B cell (primary cell): ENCODE results near the gene BCL2L11. TPM values are rescaled to one million over a fixed set of nuclear protein-coding genes. Genes with fewer than 3 reads are reported as not detected.
A peak's percentile ranks its signal among the peaks of the same experiment; 100 is the strongest.

Source experiments
- ATAC-seq: fragments of 200-7000 bp; cut with Tn5 transposase; one replicate; pipeline ENCODE4 v1.10.0; 2021; ENCODE audit warnings: low read depth, mild to moderate bottlenecking, moderate number of reproducible peaks, moderate library complexity
- CTCF ChIA-PET: fragments of 350-600 bp; sonication (Branson Sonifier 250); formaldehyde crosslinking; loops from one replicate; lab custom pipeline; 2021; ENCODE audit warnings: antibody characterized with exemption, inconsistent platforms; lab: Charles Lee
- POLR2A ChIA-PET: fragments of 350-600 bp; sonication (Branson Sonifier 250); formaldehyde crosslinking; loops from one replicate; lab custom pipeline; 2021; ENCODE audit warnings: antibody characterized with exemption; lab: Charles Lee
- DNase-seq: peaks from one replicate; pipeline ENCODE4 v3.0.0; 2013
- H2AFZ ChIP-seq: 2 replicates; pipeline ENCODE4 v1.6.1; 2012; ENCODE audit warnings: mild to moderate bottlenecking, low read depth, low read length; ENCODE audit not compliant: insufficient read depth, poor library complexity, severe bottlenecking
- H3K27ac ChIP-seq, 2 donors: 1 replicate in 1 of 2; 2 replicates in 1 of 2; pipeline ENCODE4 v1.5.1; 2012 to 2013; ENCODE audit warnings: low read length in 2 of 2, mild to moderate bottlenecking in 2 of 2, moderate library complexity in 1 of 2
- H3K27me3 ChIP-seq, 4 experiments: fragments of 200-600 bp in 1 of 4; sonication (generic) in 1 of 4; replicated peaks in 1 of 4; 1 replicate in 2 of 4; 2 replicates in 2 of 4; pipeline versions ENCODE4 v1.6.1 to v1.7.0; 2013 to 2016; ENCODE audit warnings: low read length in 3 of 4, mild to moderate bottlenecking in 2 of 4, mixed read lengths in 1 of 4, moderate library complexity in 1 of 4; ENCODE audit not compliant: insufficient read depth in 4 of 4, control insufficient read depth in 3 of 4; ENCODE audit errors: control extremely low read depth in 1 of 4
- H3K36me3 ChIP-seq, 2 experiments: replicated peaks in 1 of 2; 1 replicate in 1 of 2; 2 replicates in 1 of 2; pipeline versions ENCODE4 v1.6.1 to v1.7.1; 2013; ENCODE audit warnings: low read length in 1 of 2; ENCODE audit not compliant: insufficient read depth in 2 of 2, control insufficient read depth in 1 of 2; ENCODE audit errors: control extremely low read depth in 1 of 2, extremely low read depth in 1 of 2
- H3K4me1 ChIP-seq, 2 donors: fragments of 200-600 bp in 1 of 2; sonication (generic) in 1 of 2; 1 replicate in 1 of 2; 2 replicates in 1 of 2; pipeline versions ENCODE4 v1.5.1 to v1.6.1; 2013 to 2017; ENCODE audit warnings: low read length in 2 of 2; ENCODE audit not compliant: control insufficient read depth in 2 of 2, insufficient read depth in 2 of 2
- H3K4me2 ChIP-seq: replicated peaks from 2 replicates; pipeline ENCODE3; 2012; ENCODE audit warnings: mild to moderate bottlenecking, low read depth, low read length; ENCODE audit not compliant: poor library complexity, severe bottlenecking
- H3K4me3 ChIP-seq, 5 experiments: fragments of 200-600 bp in 1 of 5; sonication (generic) in 1 of 5; 1 replicate in 3 of 5; 2 replicates in 2 of 5; pipeline versions ENCODE4 v1.5.1 to v1.7.0; 2011 to 2016; ENCODE audit warnings: low read length in 4 of 5, mild to moderate bottlenecking in 4 of 5, low read depth in 2 of 5, control low read depth in 1 of 5, moderate library complexity in 1 of 5; ENCODE audit not compliant: insufficient read depth in 1 of 5; ENCODE audit errors: control extremely low read depth in 1 of 5, extremely low read depth in 1 of 5
- H3K79me2 ChIP-seq: fragments of 200-600 bp; sonication (generic); one replicate; pipeline ENCODE4 v1.6.0; 2016; ENCODE audit warnings: low read length; ENCODE audit not compliant: control insufficient read depth, insufficient read depth
- H3K9ac ChIP-seq: fragments of 200-600 bp; sonication (generic); 2 replicates; pipeline ENCODE4 v1.6.1; 2017; ENCODE audit warnings: mild to moderate bottlenecking, low read length, moderate library complexity
- H3K9me3 ChIP-seq, 3 donors: one replicate each; pipeline versions ENCODE4 v1.6.1 to v1.7.1; 2013; ENCODE audit warnings: low read length in 2 of 3; ENCODE audit not compliant: control insufficient read depth in 2 of 3, insufficient read depth in 1 of 3; ENCODE audit errors: control extremely low read depth in 1 of 3
- H4K20me1 ChIP-seq: 2 replicates; pipeline ENCODE4 v1.6.0; 2012; ENCODE audit warnings: mild to moderate bottlenecking, low read length; ENCODE audit not compliant: insufficient read depth, control insufficient read depth, poor library complexity, severe bottlenecking
- H3K27ac Mint-ChIP-seq: one replicate; pipeline ENCODE4 v1.8.0; 2021; ENCODE audit warnings: mixed read lengths
- H3K27me3 Mint-ChIP-seq: one replicate; pipeline ENCODE4 v1.8.0; 2021; ENCODE audit warnings: mixed read lengths
- H3K4me1 Mint-ChIP-seq: one replicate; pipeline ENCODE4 v1.8.0; 2021; ENCODE audit warnings: mixed read lengths
- H3K4me3 Mint-ChIP-seq: one replicate; pipeline ENCODE4 v1.8.0; 2021; ENCODE audit warnings: mixed read lengths
- H3K9me3 Mint-ChIP-seq: one replicate; pipeline ENCODE4 v1.8.0; 2022; ENCODE audit warnings: mixed read lengths; ENCODE audit not compliant: insufficient read depth
- CTCF ChIP-seq: fragments of 200-600 bp; IDR thresholded peaks from one replicate; pipeline ENCODE4 v1.8.0; 2022; ENCODE audit warnings: antibody characterized with exemption, mild to moderate bottlenecking
- EZH2 ChIP-seq: IDR thresholded peaks from 2 replicates; pipeline ENCODE4 v1.6.1; 2012; ENCODE audit warnings: borderline replicate concordance, low read depth, mild to moderate bottlenecking, moderate library complexity, low read length; ENCODE audit not compliant: insufficient read depth, poor library complexity, severe bottlenecking
- WGBS: methylation state at CpG from one replicate; pipeline ENCODE4 v1.1.5; 2013; ENCODE audit warnings: missing lambda C conversion rate; ENCODE audit not compliant: insufficient coverage; 5-methylcytosine and 5-hydroxymethylcytosine counted together
- intact Hi-C: fragments of 100-400 bp; cut with micrococcal nuclease; formaldehyde crosslinking; loops from one replicate; pipeline ENCODE4 v1.10.0; 2022
- polyA plus RNA-seq: library from polyadenylated mRNA; depleted of rRNA; stranded (reverse); fragments of >200 nt; gene quantifications from 2 replicates; pipeline ENCODE4 v1.2.3, GENCODE V29; 2012
- total RNA-seq, 2 donors: library from RNA; stranded (reverse); fragments of 120-200 nt in 1 of 2; gene quantifications; 1 replicate in 1 of 2; 2 replicates in 1 of 2; pipeline versions ENCODE4 v1.2.3 to v1.2.4, GENCODE V29; 2013 to 2022

BCL2L11 gene
- total and polyA plus RNA-seq, 2 donors (not counting 1 experiment from before 2014, with no cell fraction given) = 13.8 to 164 TPM

- peak overlapping the region; percentile 83 for H2AFZ ChIP-seq
- TF ChIP-seq CTCF (no peak), EZH2 (peak; percentile 20)
- H3K4me3 ChIP-seq = peak overlapping the region; percentile 35 to 88 (median 68)
- CTCF ChIA-PET = interaction anchor here (0.7 to 2.6 kb wide), 5 partner anchors 14 to 101 kb away, joined by 5 to 20 read pairs (median 6); no protein-coding TSS in a partner anchor
- H3K27me3 ChIP-seq = peaks cover 0 to 44% (median 20%) of the 10 kb centered on the region in 4 experiments
- intact Hi-C loops = loop anchor here (2.0 to 5.0 kb wide), 3 partner anchors 62 to 440 kb away; partner anchors contain the start of gene BUB1
- WGBS = 1% methylated on average over 70 of the region's 76 CpGs
- Mint-ChIP-seq H3K4me1 (peaks cover 31% of the 10 kb centered on the region), H3K4me3 (peak overlapping the region; percentile 93), H3K9me3 (no peaks in the 10 kb centered on the region), H3K27me3 (peaks cover 31% of the 10 kb centered on the region), H3K27ac (peak overlapping the region; percentile 91)
- peaks cover 15% of the 10 kb centered on the region for H3K79me2 ChIP-seq
- peak; percentile 74 for DNase-seq
- H3K4me2 ChIP-seq = peak overlapping the region; percentile 99
- H3K4me1 ChIP-seq = peaks cover 35 to 47% of the 10 kb centered on the region in 2 donors
- H3K9ac ChIP-seq = peak overlapping the region; percentile 92
- H4K20me1 ChIP-seq = peaks cover 31% of the 10 kb centered on the region
- H3K9me3 ChIP-seq = peaks cover 0 to 20% (median 0%) of the 10 kb centered on the region in 3 donors
- POLR2A ChIA-PET = interaction anchor here (0.6 to 2.5 kb wide), 3 partner anchors 18 to 261 kb away, joined by 7 to 13 read pairs (median 8); no protein-coding TSS in a partner anchor
- H3K27ac ChIP-seq = no peak overlapping the region
- H3K36me3 ChIP-seq = peaks cover 0 to 4% of the 10 kb centered on the region in 2 experiments
- no peak for ATAC-seq
Measured at GRCh38 chr2:111118981-111119821, 1.5 kb upstream of the BCL2L11 start.
